ENCODE data around the gene SLC22A1. TPM values are rescaled to one million over a fixed set of nuclear protein-coding genes. Genes with fewer than 3 reads are reported as not detected.

Gene SLC22A1
- total RNA-seq, 1 experiment from 2014 or later, result 0.39 TPM

DNA sequence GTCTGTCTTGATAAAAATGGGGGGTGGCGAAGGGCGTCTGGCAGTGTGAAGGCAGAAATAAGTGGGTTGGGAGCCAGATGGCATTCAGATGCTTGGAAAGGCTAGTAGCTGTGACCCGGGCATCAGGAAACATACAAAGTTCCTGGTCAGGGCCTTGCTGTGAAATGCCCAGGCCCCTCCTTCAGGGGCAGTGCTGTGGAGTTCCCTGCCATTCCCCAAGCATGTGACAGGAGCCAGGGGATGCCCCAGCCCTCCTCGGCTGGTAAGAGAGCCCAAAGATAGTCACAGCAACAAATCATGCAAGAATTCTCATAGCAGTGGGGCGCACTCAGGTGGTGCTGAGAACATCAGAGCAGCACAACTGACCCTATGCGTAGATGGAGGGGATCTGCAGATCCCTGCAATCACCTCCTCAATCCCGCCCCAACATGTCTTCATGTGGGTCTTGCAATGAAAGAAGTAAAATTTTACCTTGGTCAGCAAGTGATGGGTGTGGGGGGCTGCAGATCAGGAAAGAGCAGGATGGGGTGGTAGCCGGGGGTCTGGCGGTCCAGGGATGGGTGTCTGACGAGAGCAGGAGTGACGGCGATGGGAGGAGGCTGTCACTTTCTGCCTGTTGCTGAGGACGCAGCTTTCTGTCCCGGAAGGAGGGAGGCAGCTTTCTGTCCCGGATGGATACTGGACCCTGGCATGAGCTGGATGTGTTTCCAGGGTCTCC lies 39.5 kb downstream of the SLC22A1 start:
- Histone ChIP-seq H4K8ac (replicated peaks; ENCODE audit: insufficient read length, low read depth, low read length) (no peak overlapping the region), H4K91ac (ENCODE audit: insufficient read length, low read depth, low read length) (no peak overlapping the region), H3K23me2 (ENCODE audit: insufficient read length, low read depth, low read length, poor library complexity, severe bottlenecking) (no peaks in the 10 kb centered on the region), H3K9ac (ENCODE audit: extremely low read depth, insufficient read length, low read length) (no peak overlapping the region), H3K27me3 (ENCODE audit: insufficient read depth, low read length) (no peaks in the 10 kb centered on the region), H2BK120ac (ENCODE audit: low read depth, low read length, poor library complexity, severe bottlenecking) (no peak overlapping the region), H4K20me1 (ENCODE audit: control insufficient read depth, insufficient read depth, insufficient read length) (no peaks in the 10 kb centered on the region), H3K9me3 (ENCODE audit: control insufficient read depth, low read depth, low read length) (no peaks in the 10 kb centered on the region), H2AFZ (ENCODE audit: low read length) (no peak overlapping the region), H2BK15ac (ENCODE audit: low read depth, low read length) (no peak overlapping the region), H3K56ac (ENCODE audit: insufficient read length, low read depth, low read length) (no peak overlapping the region), H3K23ac (ENCODE audit: insufficient read length, low read depth, low read length) (no peak overlapping the region), H3K18ac (ENCODE audit: insufficient read length, low read depth, low read length) (no peak overlapping the region), H3K27ac (ENCODE audit: insufficient read length, low read depth, low read length) (no peak overlapping the region), H3K4me2 (ENCODE audit: insufficient read depth, insufficient read length, low read length) (no peak overlapping the region), H3K79me2 (ENCODE audit: insufficient read depth, low read length) (no peaks in the 10 kb centered on the region), H3K79me1 (ENCODE audit: insufficient read depth, low read depth, low read length, poor library complexity, severe bottlenecking) (no peaks in the 10 kb centered on the region), H4K5ac (ENCODE audit: insufficient read length, low read depth, low read length) (no peak overlapping the region), H3K4ac (ENCODE audit: low read depth, low read length) (no peak overlapping the region), H2BK5ac (ENCODE audit: insufficient read length, low read length) (no peak overlapping the region), H2AK5ac (ENCODE audit: insufficient read length, low read length) (no peak overlapping the region), H3K4me1 (ENCODE audit: insufficient read depth, low read length) (peaks cover 5% of the 10 kb centered on the region; the same call in 1 of the 2 replicates), H2BK20ac (ENCODE audit: low read depth, low read length, poor library complexity, severe bottlenecking) (no peak overlapping the region), H3T11ph (ENCODE audit: low read length) (no peak overlapping the region), H3K14ac (ENCODE audit: insufficient read depth, low read length) (no peak overlapping the region), H2BK12ac (ENCODE audit: insufficient read length, low read depth, low read length) (no peak overlapping the region)
- no peak for DNase-seq
- peaks cover 4 to 5% of the 10 kb centered on the region in 2 experiments; a peak in 4 of 5 replicates for H3K9me3 Mint-ChIP-seq
- no peak overlapping the region for H3K27ac Mint-ChIP-seq
- peaks cover 0 to 2% (median 0%) of the 10 kb centered on the region in 3 experiments; a peak in 2 of 7 replicates for H3K36me3 Mint-ChIP-seq (ENCODE audit: insufficient read depth in 1 of 3, low read depth in 3 of 3)
- no CpG with 5 or more reads among the region's 15 CpGs for WGBS (ENCODE audit: extremely low coverage, insufficient read length, low lambda C conversion rate)
- TF ChIP-seq, protein P1, sequence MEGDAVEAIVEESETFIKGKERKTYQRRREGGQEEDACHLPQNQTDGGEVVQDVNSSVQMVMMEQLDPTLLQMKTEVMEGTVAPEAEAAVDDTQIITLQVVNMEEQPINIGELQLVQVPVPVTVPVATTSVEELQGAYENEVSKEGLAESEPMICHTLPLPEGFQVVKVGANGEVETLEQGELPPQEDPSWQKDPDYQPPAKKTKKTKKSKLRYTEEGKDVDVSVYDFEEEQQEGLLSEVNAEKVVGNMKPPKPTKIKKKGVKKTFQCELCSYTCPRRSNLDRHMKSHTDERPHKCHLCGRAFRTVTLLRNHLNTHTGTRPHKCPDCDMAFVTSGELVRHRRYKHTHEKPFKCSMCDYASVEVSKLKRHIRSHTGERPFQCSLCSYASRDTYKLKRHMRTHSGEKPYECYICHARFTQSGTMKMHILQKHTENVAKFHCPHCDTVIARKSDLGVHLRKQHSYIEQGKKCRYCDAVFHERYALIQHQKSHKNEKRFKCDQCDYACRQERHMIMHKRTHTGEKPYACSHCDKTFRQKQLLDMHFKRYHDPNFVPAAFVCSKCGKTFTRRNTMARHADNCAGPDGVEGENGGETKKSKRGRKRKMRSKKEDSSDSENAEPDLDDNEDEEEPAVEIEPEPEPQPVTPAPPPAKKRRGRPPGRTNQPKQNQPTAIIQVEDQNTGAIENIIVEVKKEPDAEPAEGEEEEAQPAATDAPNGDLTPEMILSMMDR (conservative IDR thresholded peaks at IDR 0.05), result no peak
- peaks cover 2% of the 10 kb centered on the region; the same call in 1 of the 2 replicates for H3K27me3 Mint-ChIP-seq (ENCODE audit: low read depth)
- H3K4me1 Mint-ChIP-seq, result peaks cover 20 to 23% of the 10 kb centered on the region in 2 experiments
- H3K4me3 Mint-ChIP-seq, result no peak overlapping the region

All from H9 (cell line).